ENCODE results near the gene DDX24.

DDX24 gene

GRCh38 chr14:94043111-94043755, 37.8 kb downstream of the DDX24 start:
- DNase-seq = no peak
- TF ChIP-seq POLR2A (IDR thresholded peaks at IDR 0.05; ENCODE audit: low read length) (no peak), GATA1 (IDR thresholded peaks at IDR 0.05; ENCODE audit: low read depth, low read length) (no peak)

- DNase-seq = no peak
- TF ChIP-seq GATA1 (IDR thresholded peaks at IDR 0.05; ENCODE audit: low read depth, low read length) (no peak), POLR2A (IDR thresholded peaks at IDR 0.05; ENCODE audit: low read length) (no peak)
Measured at GRCh38 chr14:94042433-94043091, 38.4 kb downstream of the DDX24 start.

GRCh38 chr14:94041551-94042346, 39.3 kb downstream of the DDX24 start:
- TF ChIP-seq GATA1 (IDR thresholded peaks at IDR 0.05; ENCODE audit: low read depth, low read length) (no peak), POLR2A (IDR thresholded peaks at IDR 0.05; ENCODE audit: low read length) (no peak)
- DNase-seq = no peak

- DNase-seq = no peak
- TF ChIP-seq POLR2A (IDR thresholded peaks at IDR 0.05; ENCODE audit: low read length) = no peak
- TF ChIP-seq GATA1 (IDR thresholded peaks at IDR 0.05; ENCODE audit: low read depth, low read length) = no peak
Measured at GRCh38 chr14:94040796-94041195, 40.2 kb downstream of the DDX24 start.

- no peak for TF ChIP-seq GATA1 (IDR thresholded peaks at IDR 0.05; ENCODE audit: low read depth, low read length)
- no peak for TF ChIP-seq POLR2A (IDR thresholded peaks at IDR 0.05; ENCODE audit: low read length)
- DNase-seq = no peak
Measured at GRCh38 chr14:94040247-94040646, 40.8 kb downstream of the DDX24 start.

- no peak for DNase-seq
- no peak for TF ChIP-seq POLR2A (IDR thresholded peaks at IDR 0.05; ENCODE audit: low read length)
- no peak for TF ChIP-seq GATA1 (IDR thresholded peaks at IDR 0.05; ENCODE audit: low read depth, low read length)
Measured at GRCh38 chr14:94038921-94039629, 41.9 kb downstream of the DDX24 start.

- TF ChIP-seq POLR2A (IDR thresholded peaks at IDR 0.05; ENCODE audit: low read length) (no peak), GATA1 (IDR thresholded peaks at IDR 0.05; ENCODE audit: low read depth, low read length) (no peak)
- no peak for DNase-seq
Measured at GRCh38 chr14:94038510-94038909, 42.5 kb downstream of the DDX24 start.

GRCh38 chr14:94037954-94038353, 43.0 kb downstream of the DDX24 start:
- no peak for DNase-seq
- no peak for TF ChIP-seq GATA1 (IDR thresholded peaks at IDR 0.05; ENCODE audit: low read depth, low read length)
- no peak for TF ChIP-seq POLR2A (IDR thresholded peaks at IDR 0.05; ENCODE audit: low read length)

- TF ChIP-seq POLR2A (IDR thresholded peaks at IDR 0.05; ENCODE audit: low read length) = no peak
- no peak for TF ChIP-seq GATA1 (IDR thresholded peaks at IDR 0.05; ENCODE audit: low read depth, low read length)
- peak; percentile 62 to 76 for DNase-seq
Measured at GRCh38 chr14:94036313-94037167, 44.5 kb downstream of the DDX24 start.

GRCh38 chr14:94034886-94035285, 46.1 kb downstream of the DDX24 start:
- no peak for DNase-seq
- TF ChIP-seq GATA1 (IDR thresholded peaks at IDR 0.05; ENCODE audit: low read depth, low read length) (no peak), POLR2A (IDR thresholded peaks at IDR 0.05; ENCODE audit: low read length) (no peak)

- TF ChIP-seq POLR2A (IDR thresholded peaks at IDR 0.05; ENCODE audit: low read length) (no peak), GATA1 (IDR thresholded peaks at IDR 0.05; ENCODE audit: low read depth, low read length) (no peak)
- no peak for DNase-seq
Measured at GRCh38 chr14:94031883-94032279, 49.1 kb downstream of the DDX24 start.

- TF ChIP-seq POLR2A (IDR thresholded peaks at IDR 0.05; ENCODE audit: low read length) = no peak
- TF ChIP-seq GATA1 (IDR thresholded peaks at IDR 0.05; ENCODE audit: low read depth, low read length) = no peak
- DNase-seq = no peak
Measured at GRCh38 chr14:94031161-94031882, 49.7 kb downstream of the DDX24 start.

Measured in erythroblast (primary cell).